Measurements from ENCODE around the gene S100A1.

The S100A1 gene

GRCh38 chr1:153680120-153680403, 51.8 kb downstream of the S100A1 start:
- no peak for DNase-seq
